SK-N-MC (cell line): Measurements from ENCODE around the gene TSPEAR.

ENCODE experiments used
- DNase-seq: peaks from one replicate; pipeline ENCODE4 v3.0.0-alpha.2; 2011; ENCODE audit warnings: low read depth, low spot score
- H3K27ac ChIP-seq: fragments of 200-600 bp; sonication (generic); 2 replicates; pipeline ENCODE4 v1.5.1; 2016; ENCODE audit warnings: mixed run types
- H3K36me3 ChIP-seq: fragments of 200-600 bp; sonication (generic); 2 replicates; pipeline ENCODE4 v1.6.1; 2017; ENCODE audit warnings: antibody characterized with exemption, low read length, mixed read lengths; ENCODE audit not compliant: insufficient read depth
- H3K4me3 ChIP-seq: fragments of 200-600 bp; sonication (generic); 2 replicates; pipeline ENCODE4 v1.5.1; 2016
- H3K9ac ChIP-seq: fragments of 200-600 bp; sonication (generic); 2 replicates; pipeline ENCODE4 v1.8.0; 2017; ENCODE audit warnings: mixed run types, mixed read lengths; ENCODE audit not compliant: insufficient read length
- H3K9me3 ChIP-seq: fragments of 200-600 bp; sonication (generic); 2 replicates; pipeline ENCODE4 v1.6.1; 2017; ENCODE audit warnings: low read depth, mild to moderate bottlenecking, antibody characterized with exemption, low read length, moderate library complexity, mixed read lengths
- EZH2 ChIP-seq: fragments of 200-600 bp; sonication (generic); IDR thresholded peaks from one replicate; pipeline ENCODE4 v1.6.1; 2017; ENCODE audit warnings: antibody characterized with exemption
- FOXP2 ChIP-seq: optimal IDR thresholded peaks from 2 replicates; pipeline ENCODE3; 2011; ENCODE audit warnings: mild to moderate bottlenecking, moderate library complexity; ENCODE audit not compliant: insufficient read depth; ENCODE audit errors: extremely low read length, control extremely low read depth
- POLR2AphosphoS5 ChIP-seq: IDR thresholded peaks from 2 replicates; pipeline ENCODE4 v1.6.1; 2012; ENCODE audit warnings: mild to moderate bottlenecking, low read depth, low read length, borderline replicate concordance

Gene TSPEAR

DNA sequence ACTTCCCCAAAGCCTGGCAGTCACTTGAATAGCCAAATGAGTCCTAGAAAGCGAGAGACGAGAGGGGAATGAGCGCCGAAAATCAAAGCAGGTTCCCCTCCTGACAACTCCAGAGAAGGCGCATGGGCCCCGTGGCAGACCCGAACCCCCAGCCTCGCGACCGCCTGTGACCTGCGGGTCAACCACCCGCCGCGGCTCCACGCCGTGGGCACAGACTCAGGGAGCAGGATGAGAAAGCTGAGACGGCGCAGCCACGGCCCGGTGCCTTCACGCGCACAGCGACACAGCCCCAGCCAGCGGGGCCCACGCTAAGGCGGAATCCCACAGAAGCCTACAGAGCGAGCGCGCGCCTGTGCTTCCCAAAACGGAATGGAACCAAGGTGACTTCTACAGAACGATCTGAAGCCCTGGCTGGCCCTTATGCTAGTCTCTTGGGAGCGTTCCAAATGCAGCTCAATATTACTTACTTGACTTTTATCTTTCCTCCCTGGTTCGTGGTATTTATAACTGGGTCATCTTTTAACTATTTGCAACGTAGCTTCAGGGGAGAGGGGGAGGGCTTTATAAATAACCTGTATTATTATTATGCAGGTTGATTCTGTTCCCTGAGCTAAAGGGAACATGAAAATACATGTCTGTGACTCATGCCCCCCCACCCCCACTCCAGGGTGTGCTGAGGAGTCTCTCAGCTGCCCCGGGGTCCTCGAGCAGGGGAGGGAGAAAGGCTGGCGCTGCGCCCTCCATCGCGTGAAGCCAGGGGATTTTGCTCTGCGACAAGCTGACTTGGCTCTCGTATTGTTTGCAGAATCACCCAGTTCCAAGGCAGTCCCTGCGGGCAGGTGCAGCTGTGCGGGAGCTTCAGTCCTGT is 1.7 kb downstream of the TSPEAR start:
- no peak for TF ChIP-seq FOXP2
- TF ChIP-seq POLR2AphosphoS5: no peak
- TF ChIP-seq EZH2: no peak
- Histone ChIP-seq H3K9me3 (no peaks in the 10 kb centered on the region), H3K4me3 (no peak overlapping the region), H3K9ac (no peak overlapping the region), H3K27ac (no peak overlapping the region), H3K36me3 (peaks cover 8% of the 10 kb centered on the region; the same call in 1 of the 2 replicates)
- no peak for DNase-seq

DNA sequence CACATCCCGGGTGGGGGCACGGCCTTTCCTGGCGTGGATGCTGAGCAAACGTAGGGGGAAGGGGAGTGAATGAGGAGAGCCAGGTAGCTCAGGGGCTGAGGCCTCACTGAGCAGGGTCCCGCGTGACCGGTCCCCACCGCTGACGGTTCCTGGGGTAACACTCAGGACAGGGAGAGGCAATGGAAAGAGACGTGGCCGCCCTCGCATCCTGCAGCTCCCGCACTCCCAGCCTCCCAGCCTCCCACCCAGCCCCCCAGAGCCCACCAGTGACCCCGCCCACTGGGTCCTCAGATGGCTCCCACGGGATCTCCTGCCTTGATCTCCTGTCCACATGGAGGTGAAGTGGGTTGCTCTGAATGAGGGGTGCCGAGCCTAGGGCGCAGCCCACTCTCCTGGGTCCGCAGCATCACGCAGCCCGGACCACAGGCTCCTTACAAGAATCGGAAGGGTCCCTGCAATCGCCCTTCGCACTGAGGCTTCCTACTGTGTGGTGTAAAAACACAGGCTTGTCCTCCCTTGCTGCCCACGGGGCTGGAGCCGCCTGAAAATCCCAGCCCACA is 2.4 kb downstream of the TSPEAR start:
- no peak overlapping the region for H3K27ac ChIP-seq
- no peaks in the 10 kb centered on the region for H3K9me3 ChIP-seq
- no peak for TF ChIP-seq FOXP2
- TF ChIP-seq POLR2AphosphoS5: no peak
- TF ChIP-seq EZH2: no peak
- no peak for DNase-seq
- no peak overlapping the region for H3K9ac ChIP-seq
- H3K4me3 ChIP-seq: no peak overlapping the region
- peaks cover 6% of the 10 kb centered on the region; the same call in 1 of the 2 replicates for H3K36me3 ChIP-seq

- Histone ChIP-seq H3K9ac (no peak overlapping the region), H3K9me3 (no peaks in the 10 kb centered on the region), H3K36me3 (no peaks in the 10 kb centered on the region; the same call in 1 of the 2 replicates), H3K27ac (no peak overlapping the region), H3K4me3 (no peak overlapping the region)
- no peak for DNase-seq
- no peak for TF ChIP-seq POLR2AphosphoS5
- TF ChIP-seq FOXP2: no peak
- no peak for TF ChIP-seq EZH2
Observed at GRCh38 chr21:44708213-44708865, 3.0 kb downstream of the TSPEAR start.

DNA sequence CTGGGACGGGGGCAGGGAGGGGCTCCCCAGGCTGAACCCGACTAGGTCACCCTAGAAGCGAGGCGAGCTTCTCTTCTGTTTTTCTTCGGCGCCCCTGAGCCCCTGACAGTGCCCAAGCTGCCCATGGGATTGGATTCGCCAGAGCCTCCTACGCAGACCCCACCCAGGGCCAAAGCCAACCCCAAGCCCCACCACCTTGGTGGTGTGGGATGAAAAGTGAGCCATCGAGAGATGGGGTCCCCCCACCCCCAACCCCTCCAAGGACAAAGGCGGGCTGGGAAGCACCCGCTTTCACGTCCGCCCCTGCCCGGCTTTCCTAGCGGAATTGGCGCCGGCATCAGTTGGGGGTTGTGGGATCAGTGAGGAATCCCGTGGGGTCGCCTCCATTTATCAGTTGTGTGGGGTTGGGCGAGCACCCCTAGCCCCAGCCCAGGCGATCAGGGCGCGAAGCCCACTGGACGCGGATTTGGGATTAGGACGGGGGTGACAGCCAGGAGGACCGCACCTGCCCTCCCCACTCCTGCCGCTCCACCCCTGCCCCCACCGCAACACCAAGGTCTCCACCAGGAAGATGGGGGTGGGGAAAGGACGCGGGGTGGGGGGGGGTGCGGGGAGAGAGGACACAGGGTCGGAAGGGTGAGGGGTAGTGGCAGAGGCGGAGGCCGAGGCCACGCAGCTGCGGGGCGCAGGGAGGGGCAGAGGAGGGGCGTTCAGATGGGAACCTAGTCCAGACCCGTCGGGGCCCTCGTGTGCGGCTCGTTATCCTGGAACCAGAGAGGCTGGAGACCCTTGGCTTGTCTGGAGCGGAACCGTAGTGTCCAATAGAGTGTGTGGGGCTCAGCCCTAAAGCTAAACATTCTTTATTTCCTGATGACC is 4.4 kb downstream of the TSPEAR start:
- no peak overlapping the region for H3K27ac ChIP-seq
- TF ChIP-seq POLR2AphosphoS5: no peak
- no peak for TF ChIP-seq EZH2
- no peak for TF ChIP-seq FOXP2
- no peak overlapping the region for H3K4me3 ChIP-seq
- no peak overlapping the region for H3K9ac ChIP-seq
- no peak for DNase-seq
- no peaks in the 10 kb centered on the region for H3K9me3 ChIP-seq
- no peaks in the 10 kb centered on the region; the same call in 1 of the 2 replicates for H3K36me3 ChIP-seq

DNA sequence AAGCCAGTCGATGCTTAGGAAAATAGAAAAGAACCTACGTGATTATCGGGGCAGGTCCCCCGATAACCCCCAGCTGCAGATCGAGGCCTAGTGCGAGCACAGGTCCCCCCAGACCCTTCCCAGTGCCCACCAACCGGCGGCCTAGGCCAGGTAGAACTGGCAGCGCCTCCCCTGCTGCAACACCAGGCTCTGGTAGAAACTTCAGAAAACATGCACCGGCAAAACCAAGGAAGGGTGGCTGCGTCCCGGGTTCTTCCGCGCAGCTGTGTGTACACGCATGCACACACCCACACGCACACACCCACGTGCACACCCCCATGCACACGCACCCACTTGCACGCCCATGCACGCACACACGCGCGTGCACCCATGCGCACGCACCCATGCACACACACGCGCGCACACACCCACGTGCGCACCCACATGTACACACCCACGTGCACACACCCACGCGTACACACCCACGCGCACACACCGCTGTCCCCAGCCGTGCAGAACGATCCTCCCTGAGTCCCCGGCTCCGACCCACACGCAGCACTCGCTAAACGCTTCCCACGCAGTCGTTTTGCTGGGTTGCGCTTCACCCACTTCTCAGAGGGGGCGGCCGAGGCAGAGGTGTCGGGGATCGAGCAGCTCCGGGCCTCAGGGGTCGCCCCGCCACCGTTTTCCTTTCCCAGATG is 5.2 kb downstream of the TSPEAR start:
- no peak overlapping the region for H3K27ac ChIP-seq
- no peaks in the 10 kb centered on the region; the same call in 1 of the 2 replicates for H3K36me3 ChIP-seq
- DNase-seq: no peak
- no peak overlapping the region for H3K9ac ChIP-seq
- H3K4me3 ChIP-seq: no peak overlapping the region
- H3K9me3 ChIP-seq: no peaks in the 10 kb centered on the region
- no peak for TF ChIP-seq EZH2
- TF ChIP-seq POLR2AphosphoS5: no peak
- TF ChIP-seq FOXP2: no peak

- Histone ChIP-seq H3K4me3 (no peak overlapping the region), H3K27ac (no peak overlapping the region), H3K9me3 (no peaks in the 10 kb centered on the region), H3K36me3 (no peaks in the 10 kb centered on the region), H3K9ac (no peak overlapping the region)
- no peak for TF ChIP-seq POLR2AphosphoS5
- no peak for TF ChIP-seq EZH2
- no peak for TF ChIP-seq FOXP2
- no peak for DNase-seq
Observed at GRCh38 chr21:44704636-44705001, 6.8 kb downstream of the TSPEAR start.

DNA sequence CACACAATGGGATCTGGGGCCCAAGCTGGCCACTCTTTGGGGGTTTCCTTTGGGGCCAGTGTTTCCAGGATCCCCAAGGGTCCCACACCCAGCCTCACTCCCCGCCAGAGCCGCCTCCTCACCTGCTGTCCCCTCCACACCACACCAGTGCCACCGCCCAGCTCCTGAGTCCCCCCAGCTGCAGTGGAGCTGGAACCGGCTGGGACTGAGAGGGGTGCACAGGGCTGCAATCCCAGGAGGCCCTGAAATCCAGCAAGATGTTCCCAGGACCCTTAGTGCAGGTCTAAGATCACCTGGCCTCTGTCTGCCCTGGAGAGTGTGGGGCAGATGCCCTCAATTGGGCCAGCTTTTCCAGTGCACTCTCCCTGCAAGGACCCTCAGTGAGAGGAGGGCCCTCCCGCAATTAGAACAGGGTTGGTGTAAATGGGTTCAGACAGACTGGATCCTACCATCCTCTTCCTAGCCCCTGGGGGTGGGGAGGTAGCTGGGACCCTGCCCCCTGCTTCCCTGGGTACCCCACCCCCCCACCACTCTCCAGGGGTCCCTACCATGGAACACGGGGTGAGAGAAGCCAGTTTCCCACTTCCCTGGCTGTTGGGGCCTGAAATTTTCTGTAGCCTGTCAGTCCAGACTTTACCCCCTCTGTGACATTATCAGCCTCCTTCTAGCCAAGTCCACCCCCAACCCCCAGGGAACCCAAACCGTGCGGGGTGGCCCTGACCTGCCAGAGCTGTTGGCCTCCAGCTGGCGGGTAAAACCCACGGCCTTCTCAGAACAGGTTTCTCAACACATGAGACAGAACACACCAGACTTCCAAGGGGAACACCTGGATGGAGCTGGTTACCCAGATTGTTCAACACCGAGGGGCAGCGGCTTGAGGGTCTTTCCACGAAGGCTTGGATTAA is 7.4 kb downstream of the TSPEAR start:
- Histone ChIP-seq H3K36me3 (no peaks in the 10 kb centered on the region), H3K9ac (no peak overlapping the region), H3K4me3 (no peak overlapping the region), H3K27ac (no peak overlapping the region), H3K9me3 (no peaks in the 10 kb centered on the region)
- DNase-seq: no peak
- no peak for TF ChIP-seq FOXP2
